DOHH2 (cell line): ENCODE results near the gene VWF.

Experiments used
- H3F3A ChIP-seq: fragments of 200-600 bp; sonication (generic), shearing (Covaris generic); 2 replicates; pipeline ENCODE4 v1.6.0; 2016; ENCODE audit warnings: antibody characterized with exemption, mild to moderate bottlenecking; ENCODE audit not compliant: control insufficient read depth, insufficient read depth
- H3K27ac ChIP-seq: fragments of 200-600 bp; sonication (generic); 2 replicates; pipeline ENCODE4 v1.5.1; 2014; ENCODE audit warnings: low read depth, mild to moderate bottlenecking, low read length, moderate library complexity
- H3K27me3 ChIP-seq: fragments of 200-600 bp; sonication (generic); 2 replicates; pipeline ENCODE4 v1.6.1; 2014; ENCODE audit warnings: mild to moderate bottlenecking, low read length, mixed read lengths; ENCODE audit not compliant: control insufficient read depth
- H3K36me3 ChIP-seq: fragments of 200-600 bp; sonication (generic); 2 replicates; pipeline ENCODE4 v1.6.1; 2014; ENCODE audit warnings: mild to moderate bottlenecking, low read length, moderate library complexity, mixed read lengths; ENCODE audit not compliant: control insufficient read depth
- H3K4me1 ChIP-seq: fragments of 200-600 bp; sonication (generic); 2 replicates; pipeline ENCODE4 v1.6.1; 2014; ENCODE audit warnings: mild to moderate bottlenecking, low read length, mixed read lengths; ENCODE audit not compliant: control insufficient read depth
- H3K4me2 ChIP-seq: fragments of 200-600 bp; sonication (generic); 2 replicates; pipeline ENCODE4 v1.6.0; 2014; ENCODE audit warnings: mild to moderate bottlenecking, low read length, moderate library complexity
- H3K4me3 ChIP-seq: fragments of 200-600 bp; sonication (generic); 2 replicates; pipeline ENCODE4 v1.5.1; 2014; ENCODE audit warnings: mild to moderate bottlenecking, low read length, mixed read lengths
- H3K79me2 ChIP-seq: fragments of 200-600 bp; sonication (generic); 2 replicates; pipeline ENCODE4 v1.6.1; 2014; ENCODE audit warnings: mild to moderate bottlenecking, low read length, mixed read lengths; ENCODE audit not compliant: control insufficient read depth
- H3K9me2 ChIP-seq: fragments of 200-600 bp; sonication (generic); replicated peaks from 2 replicates; pipeline ENCODE4 v1.6.1; 2014; ENCODE audit warnings: mild to moderate bottlenecking, low read length, mixed read lengths; ENCODE audit not compliant: control insufficient read depth
- H3K9me3 ChIP-seq: fragments of 200-600 bp; sonication (generic); 2 replicates; pipeline ENCODE4 v1.6.1; 2014; ENCODE audit warnings: antibody characterized with exemption, low read length, mixed read lengths; ENCODE audit not compliant: control insufficient read depth, insufficient read depth
- H4K20me1 ChIP-seq: fragments of 200-600 bp; sonication (generic); 2 replicates; pipeline ENCODE4 v1.6.0; 2014; ENCODE audit warnings: low read depth, mild to moderate bottlenecking, antibody characterized with exemption, low read length, moderate library complexity; ENCODE audit not compliant: control insufficient read depth, insufficient read depth
- CTCF ChIP-seq: fragments of 200-600 bp; sonication (generic); IDR thresholded peaks from one replicate; pipeline ENCODE4 v1.5.1; 2014; ENCODE audit warnings: antibody characterized with exemption, mild to moderate bottlenecking, low read depth, low read length; ENCODE audit not compliant: poor library complexity, severe bottlenecking
- EZH2phosphoT487 ChIP-seq: fragments of 200-600 bp; sonication (generic); IDR thresholded peaks from 2 replicates; pipeline ENCODE4 v1.6.1; 2017; ENCODE audit warnings: borderline replicate concordance, mild to moderate bottlenecking, antibody characterized with exemption, low read length, moderate library complexity, mixed read lengths

Gene VWF

GRCh38 chr12:5966486-5967095, 157.9 kb downstream of the VWF start:
- H3K27me3 ChIP-seq: no peaks in the 10 kb centered on the region
- TF ChIP-seq CTCF (no peak), EZH2phosphoT487 (no peak)
- no peak overlapping the region for H3K4me3 ChIP-seq

GRCh38 chr12:5965950-5966383, 158.5 kb downstream of the VWF start:
- no peak overlapping the region for H3K4me3 ChIP-seq
- TF ChIP-seq EZH2phosphoT487 (no peak), CTCF (peak; percentile 85)

More at GRCh38 chr12:5966486-5967095, 157.9 kb downstream of the VWF start:
- Histone ChIP-seq H3F3A (no peaks in the 10 kb centered on the region), H3K4me2 (no peak overlapping the region), H3K4me1 (no peaks in the 10 kb centered on the region), H3K36me3 (no peaks in the 10 kb centered on the region), H3K79me2 (no peaks in the 10 kb centered on the region), H4K20me1 (no peaks in the 10 kb centered on the region), H3K27ac (no peak overlapping the region), H3K9me2 (no peaks in the 10 kb centered on the region), H3K9me3 (no peaks in the 10 kb centered on the region)

GRCh38 chr12:5964913-5965900, 159.3 kb downstream of the VWF start:
- no peaks in the 10 kb centered on the region; the same call in 1 of the 2 replicates for H4K20me1 ChIP-seq
- no peaks in the 10 kb centered on the region for H3K36me3 ChIP-seq
- no peak for TF ChIP-seq EZH2phosphoT487
- no peaks in the 10 kb centered on the region for H3K9me3 ChIP-seq
- H3F3A ChIP-seq: no peaks in the 10 kb centered on the region
- H3K9me2 ChIP-seq: no peaks in the 10 kb centered on the region
- H3K4me1 ChIP-seq: no peaks in the 10 kb centered on the region
- H3K4me2 ChIP-seq: no peak overlapping the region
- H3K27me3 ChIP-seq: no peaks in the 10 kb centered on the region
- no peak overlapping the region for H3K4me3 ChIP-seq
- H3K27ac ChIP-seq: no peak overlapping the region
- no peaks in the 10 kb centered on the region for H3K79me2 ChIP-seq

More at GRCh38 chr12:5965950-5966383, 158.5 kb downstream of the VWF start:
- Histone ChIP-seq H3K9me3 (no peaks in the 10 kb centered on the region), H3K27ac (no peak overlapping the region), H3K4me2 (no peak overlapping the region), H3K79me2 (no peaks in the 10 kb centered on the region), H3K27me3 (no peaks in the 10 kb centered on the region), H3K36me3 (no peaks in the 10 kb centered on the region), H4K20me1 (no peaks in the 10 kb centered on the region), H3K9me2 (no peaks in the 10 kb centered on the region), H3K4me1 (no peaks in the 10 kb centered on the region), H3F3A (no peaks in the 10 kb centered on the region)

GRCh38 chr12:5963515-5963914, 161.0 kb downstream of the VWF start:
- Histone ChIP-seq H3K36me3 (no peaks in the 10 kb centered on the region), H3K79me2 (no peaks in the 10 kb centered on the region), H3K4me3 (no peak overlapping the region), H3K27ac (no peak overlapping the region), H3K4me1 (no peaks in the 10 kb centered on the region), H3K27me3 (no peaks in the 10 kb centered on the region), H3F3A (no peaks in the 10 kb centered on the region), H3K9me2 (no peaks in the 10 kb centered on the region), H3K4me2 (no peak overlapping the region), H4K20me1 (no peaks in the 10 kb centered on the region; the same call in 1 of the 2 replicates), H3K9me3 (no peaks in the 10 kb centered on the region)
- TF ChIP-seq EZH2phosphoT487 (no peak), CTCF (no peak)
